Peyer's patch (tissue), 4 donors: ENCODE measurements around the gene CRYL1.

Experiments
- POLR2A ChIP-seq, 2 donors: fragments of 450-650 bp; IDR thresholded peaks; one replicate each; pipeline ENCODE4 v1.5.1; 2017; ENCODE audit warnings: antibody characterized with exemption in 2 of 2, mild to moderate bottlenecking in 2 of 2, moderate library complexity in 2 of 2
- TF ChIP-seq, protein P1 (sequence below), 6 experiments: fragments of 450-650 bp in 4 of 6; fragments of 200-600 bp in 2 of 6; sonication (generic) in 1 of 6; IDR thresholded peaks; one replicate each; pipeline ENCODE4 v1.5.1; 2017 to 2019; ENCODE audit warnings: antibody characterized with exemption in 6 of 6, mild to moderate bottlenecking in 3 of 6, moderate library complexity in 1 of 6

DNA sequence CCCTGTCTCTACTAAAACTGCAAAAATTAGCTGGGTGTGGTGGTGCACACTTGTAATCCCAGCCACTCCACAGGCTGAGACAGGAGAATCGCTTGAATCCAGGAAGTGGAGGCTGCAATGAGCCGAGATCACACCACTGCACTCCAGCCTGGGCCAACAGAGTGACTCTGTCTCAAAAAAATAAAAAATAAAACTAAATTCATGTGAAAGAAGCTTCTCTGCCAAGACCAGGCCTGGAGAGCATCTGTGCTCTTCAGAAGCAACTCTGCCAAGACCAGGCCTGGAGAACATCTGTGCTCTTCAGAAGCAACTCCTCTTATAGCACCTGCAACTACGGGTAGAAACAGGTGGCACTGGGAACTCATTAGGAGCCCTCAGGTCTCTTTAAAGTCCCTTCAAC lies 37.7 kb downstream of the CRYL1 start:
- TF ChIP-seq, protein P1, sequence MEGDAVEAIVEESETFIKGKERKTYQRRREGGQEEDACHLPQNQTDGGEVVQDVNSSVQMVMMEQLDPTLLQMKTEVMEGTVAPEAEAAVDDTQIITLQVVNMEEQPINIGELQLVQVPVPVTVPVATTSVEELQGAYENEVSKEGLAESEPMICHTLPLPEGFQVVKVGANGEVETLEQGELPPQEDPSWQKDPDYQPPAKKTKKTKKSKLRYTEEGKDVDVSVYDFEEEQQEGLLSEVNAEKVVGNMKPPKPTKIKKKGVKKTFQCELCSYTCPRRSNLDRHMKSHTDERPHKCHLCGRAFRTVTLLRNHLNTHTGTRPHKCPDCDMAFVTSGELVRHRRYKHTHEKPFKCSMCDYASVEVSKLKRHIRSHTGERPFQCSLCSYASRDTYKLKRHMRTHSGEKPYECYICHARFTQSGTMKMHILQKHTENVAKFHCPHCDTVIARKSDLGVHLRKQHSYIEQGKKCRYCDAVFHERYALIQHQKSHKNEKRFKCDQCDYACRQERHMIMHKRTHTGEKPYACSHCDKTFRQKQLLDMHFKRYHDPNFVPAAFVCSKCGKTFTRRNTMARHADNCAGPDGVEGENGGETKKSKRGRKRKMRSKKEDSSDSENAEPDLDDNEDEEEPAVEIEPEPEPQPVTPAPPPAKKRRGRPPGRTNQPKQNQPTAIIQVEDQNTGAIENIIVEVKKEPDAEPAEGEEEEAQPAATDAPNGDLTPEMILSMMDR (IDR thresholded peaks at IDR 0.05) = no peak
- TF ChIP-seq POLR2A (IDR thresholded peaks at IDR 0.05) = no peak
